ENCODE data around the gene TIGD3. TPM values are rescaled to one million over a fixed set of nuclear protein-coding genes. Genes with fewer than 3 reads are reported as not detected.

TIGD3 gene, protein sequence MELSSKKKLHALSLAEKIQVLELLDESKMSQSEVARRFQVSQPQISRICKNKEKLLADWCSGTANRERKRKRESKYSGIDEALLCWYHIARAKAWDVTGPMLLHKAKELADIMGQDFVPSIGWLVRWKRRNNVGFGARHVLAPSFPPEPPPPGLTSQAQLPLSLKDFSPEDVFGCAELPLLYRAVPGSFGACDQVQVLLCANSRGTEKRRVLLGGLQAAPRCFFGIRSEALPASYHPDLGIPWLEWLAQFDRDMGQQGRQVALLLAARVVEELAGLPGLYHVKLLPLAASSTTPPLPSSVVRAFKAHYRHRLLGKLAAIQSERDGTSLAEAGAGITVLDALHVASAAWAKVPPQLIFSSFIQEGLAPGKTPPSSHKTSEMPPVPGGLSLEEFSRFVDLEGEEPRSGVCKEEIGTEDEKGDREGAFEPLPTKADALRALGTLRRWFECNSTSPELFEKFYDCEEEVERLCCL
- total RNA-seq: under 1 TPM; 0.42 to 0.79 TPM

DNA sequence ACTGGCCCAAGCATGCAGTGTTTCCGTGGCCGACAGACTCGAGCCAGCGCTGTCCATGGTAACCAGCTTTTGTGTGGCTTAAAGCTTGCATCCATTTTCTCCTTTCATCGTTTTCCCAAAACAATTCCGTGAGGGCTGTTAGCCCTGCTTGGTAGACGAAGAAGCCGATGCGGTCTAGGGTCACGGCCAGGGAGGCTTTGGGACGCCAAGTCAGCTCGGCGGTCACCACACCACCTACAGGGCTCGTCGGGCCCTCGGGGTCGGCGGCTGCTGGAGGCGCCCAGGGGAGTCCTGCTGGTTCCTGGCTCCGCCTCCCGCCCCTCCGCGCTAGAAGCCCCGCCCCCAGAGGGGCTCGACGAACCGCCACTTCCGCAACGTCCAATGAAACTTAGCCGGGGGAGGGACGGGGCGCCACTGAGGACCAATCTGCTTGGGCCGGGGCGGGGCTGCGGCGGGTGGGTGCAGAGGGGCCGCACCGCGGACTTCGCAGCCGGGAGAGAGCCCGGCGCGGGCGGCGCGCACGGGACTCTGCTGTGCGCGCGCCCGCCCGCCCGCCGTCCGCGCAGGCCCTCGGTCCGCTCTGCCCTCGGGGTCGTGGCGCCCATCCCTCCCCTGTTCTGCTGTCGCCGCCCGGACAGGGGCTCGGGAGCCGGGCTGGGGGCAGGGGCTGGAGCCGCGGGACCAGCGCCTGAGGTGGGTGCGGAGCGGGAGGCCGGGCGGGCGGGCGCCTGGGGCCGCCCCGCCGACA lies at the start of gene TIGD3:
TSS of gene TIGD3 (plus strand) at position 487 of the 748 bp plus-strand sequence. CDS start 1,058 bp downstream, outside the sequence.
- H3K27me3 Mint-ChIP-seq: peaks cover 4% of the 10 kb centered on the region
- ChIA-PET CTCF (interaction anchor here (0.6 kb wide), 1 partner anchor 403 kb away, joined by 3 read pairs; no protein-coding TSS in a partner anchor), POLR2A (no interaction called here)
- no peaks in the 10 kb centered on the region for H3K9me3 Mint-ChIP-seq
- peak; percentile 97 for DNase-seq
- peaks cover 16% of the 10 kb centered on the region for H3K4me1 Mint-ChIP-seq
- H3K27ac Mint-ChIP-seq: peak within 1 kb of the TSS; percentile 83
- H3K4me3 Mint-ChIP-seq: peak within 1 kb of the TSS; percentile 85
- peaks cover 15% of the 10 kb centered on the region for H3K36me3 Mint-ChIP-seq (ENCODE audit: low read depth)

DNA sequence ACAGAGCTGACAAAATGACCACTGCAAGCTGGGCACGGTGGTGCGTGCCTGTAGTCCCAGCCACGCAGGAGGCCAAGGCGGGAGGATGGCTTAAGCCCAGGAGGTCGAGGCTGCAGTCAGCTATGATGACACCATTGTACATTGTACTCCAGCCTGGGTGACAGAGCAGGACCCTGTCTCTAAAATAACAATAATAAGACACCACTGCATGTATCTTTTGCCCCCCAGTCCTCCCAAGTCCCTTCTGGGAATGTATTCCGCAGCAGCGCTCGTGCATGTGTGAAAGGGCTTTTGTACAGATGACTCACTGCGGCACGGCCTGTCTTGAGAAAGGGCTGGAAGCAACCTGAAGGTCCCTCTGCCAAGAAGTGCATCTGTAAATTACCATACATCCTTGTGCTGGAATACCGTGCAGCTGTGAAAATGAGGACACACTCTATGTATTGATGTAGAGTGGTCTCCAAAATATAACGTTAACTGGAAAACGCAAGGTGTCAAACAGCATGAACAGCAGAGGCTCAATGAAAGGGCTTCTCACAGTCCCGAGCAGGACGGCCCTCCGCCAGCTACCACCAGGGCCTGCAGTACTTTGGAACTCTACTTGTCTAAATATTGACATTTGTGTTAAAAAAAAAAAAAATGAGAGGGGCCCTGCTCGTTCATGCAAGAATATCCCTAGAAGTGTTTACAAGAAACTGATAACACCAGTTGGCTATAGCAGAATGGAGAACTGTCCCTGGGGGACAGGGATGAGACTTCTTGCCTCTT lies 48.9 kb upstream of the TIGD3 start:
- Mint-ChIP-seq H3K27me3 (no peaks in the 10 kb centered on the region), H3K27ac (no peak overlapping the region), H3K4me3 (no peak overlapping the region), H3K9me3 (no peaks in the 10 kb centered on the region), H3K4me1 (no peaks in the 10 kb centered on the region), H3K36me3 (ENCODE audit: low read depth) (peaks cover 10% of the 10 kb centered on the region)
- POLR2A ChIA-PET: no interaction called here
- CTCF ChIA-PET: no interaction called here
- DNase-seq: no peak

DNA sequence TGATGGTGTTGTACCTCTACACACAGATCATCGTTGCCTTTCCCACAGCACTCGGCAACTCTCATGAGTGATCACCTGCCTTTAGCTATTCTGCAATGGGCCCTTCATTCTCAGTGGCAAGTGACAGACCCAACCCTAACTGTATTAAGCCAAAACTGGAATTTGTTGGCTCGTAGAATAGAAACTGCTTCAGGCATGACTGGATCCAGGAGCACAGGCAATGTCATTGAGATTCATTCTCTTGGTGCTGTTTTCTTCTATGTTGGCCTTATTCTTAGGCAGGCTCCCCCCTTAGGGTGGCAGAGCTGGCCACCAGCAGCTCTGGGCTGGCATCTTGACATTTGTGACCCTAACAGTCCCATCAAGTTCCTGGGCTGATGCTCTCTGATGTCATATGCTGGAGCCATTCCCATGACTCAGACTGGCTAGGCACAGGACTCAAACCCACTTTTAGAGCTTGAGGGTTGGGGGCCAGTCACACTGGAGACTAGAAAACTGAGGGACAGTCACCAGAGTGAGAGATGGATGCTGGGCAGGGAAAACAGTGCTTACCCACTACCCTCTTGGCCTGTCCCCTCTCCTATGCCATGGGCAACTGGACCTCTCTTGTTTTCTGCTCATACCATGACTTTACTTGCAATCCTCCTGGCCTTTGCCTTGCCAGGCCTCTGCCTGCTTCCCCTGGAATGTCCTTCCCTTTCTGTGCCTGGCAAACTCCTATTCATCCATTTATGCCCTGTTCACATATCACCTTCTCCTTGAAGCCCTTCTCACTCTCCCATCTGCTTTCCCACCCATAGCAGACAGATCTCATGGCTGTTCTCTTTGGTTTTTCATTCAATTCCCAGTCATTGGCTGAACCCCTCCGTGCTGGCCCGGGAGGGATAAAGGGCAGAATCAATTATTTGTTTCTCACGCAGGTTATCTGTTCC lies 47.0 kb upstream of the TIGD3 start:
- DNase-seq: no peak
- H3K27ac Mint-ChIP-seq: no peak overlapping the region
- ChIA-PET CTCF (interaction anchor here (0.6 kb wide), 1 partner anchor 32 kb away, joined by 4 read pairs; no protein-coding TSS in a partner anchor), POLR2A (no interaction called here)
- no peaks in the 10 kb centered on the region for H3K4me1 Mint-ChIP-seq
- peaks cover 8% of the 10 kb centered on the region for H3K36me3 Mint-ChIP-seq (ENCODE audit: low read depth)
- no peaks in the 10 kb centered on the region for H3K27me3 Mint-ChIP-seq
- no peaks in the 10 kb centered on the region for H3K9me3 Mint-ChIP-seq
- H3K4me3 Mint-ChIP-seq: no peak overlapping the region

DNA sequence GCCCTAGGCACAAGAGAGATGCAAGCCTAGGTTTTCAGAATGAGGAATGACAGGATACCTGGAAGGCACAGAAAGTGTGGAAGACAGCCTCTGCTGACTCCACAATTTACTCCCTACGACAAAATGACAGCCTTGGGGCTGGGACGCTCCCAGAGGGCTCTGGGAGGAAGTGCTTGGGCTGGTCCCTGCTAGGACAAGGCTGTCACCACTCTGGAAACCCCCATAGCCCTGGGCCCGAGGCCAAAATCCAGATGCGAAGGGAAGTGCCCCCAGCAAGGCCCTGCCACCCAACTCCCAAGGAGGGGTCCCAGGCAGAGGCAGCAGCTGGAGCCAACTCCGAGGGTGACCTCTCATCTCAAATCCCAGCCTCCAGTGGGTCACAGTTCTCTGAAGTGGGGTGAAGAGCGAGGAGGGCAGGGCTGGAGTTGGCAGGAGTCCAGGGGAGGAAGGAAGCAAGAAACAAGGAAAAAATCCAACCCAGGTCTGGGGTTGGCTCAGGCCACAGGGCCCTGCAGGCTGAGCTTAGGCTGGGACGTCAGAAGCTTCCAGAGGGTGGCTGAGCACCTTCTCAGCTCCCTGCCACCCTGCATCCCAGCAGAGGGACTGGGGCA lies 46.2 kb upstream of the TIGD3 start:
- CTCF ChIA-PET: interaction anchor here (0.8 kb wide), 1 partner anchor 21 kb away, joined by 3 read pairs; no protein-coding TSS in a partner anchor
- peaks cover under 1% of the 10 kb centered on the region for H3K27me3 Mint-ChIP-seq
- H3K4me1 Mint-ChIP-seq: no peaks in the 10 kb centered on the region
- POLR2A ChIA-PET: no interaction called here
- H3K9me3 Mint-ChIP-seq: no peaks in the 10 kb centered on the region
- no peak overlapping the region for H3K4me3 Mint-ChIP-seq
- peaks cover 8% of the 10 kb centered on the region for H3K36me3 Mint-ChIP-seq (ENCODE audit: low read depth)
- DNase-seq: no peak
- no peak overlapping the region for H3K27ac Mint-ChIP-seq

DNA sequence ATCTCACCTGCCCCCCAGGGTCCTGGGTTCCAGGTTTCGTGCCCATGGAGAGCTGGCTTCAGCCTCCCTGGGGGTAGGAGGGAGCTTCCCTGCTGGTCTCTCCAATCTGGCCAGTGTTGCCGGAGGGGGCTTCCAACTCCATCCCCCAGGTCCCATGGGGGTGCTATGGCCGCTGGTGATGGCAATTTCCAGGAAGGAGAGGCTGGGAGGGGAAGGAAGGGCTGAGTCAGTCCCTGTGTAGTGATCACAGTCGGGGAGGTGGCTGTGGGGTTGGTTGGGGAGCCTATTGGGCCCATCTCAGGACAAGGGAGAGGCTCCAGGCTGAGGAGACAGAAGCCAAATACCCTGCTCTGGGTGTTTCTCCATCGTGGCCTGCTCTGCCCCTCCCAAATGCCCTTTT lies 45.5 kb upstream of the TIGD3 start:
- ChIA-PET POLR2A (no interaction called here), CTCF (interaction anchor here (0.8 to 1.0 kb wide), 2 partner anchors 18 to 20 kb away, joined by 3 read pairs; no protein-coding TSS in a partner anchor)
- no peak overlapping the region for H3K4me3 Mint-ChIP-seq
- H3K9me3 Mint-ChIP-seq: no peaks in the 10 kb centered on the region
- no peak for DNase-seq
- H3K36me3 Mint-ChIP-seq (ENCODE audit: low read depth): peaks cover 7% of the 10 kb centered on the region
- no peaks in the 10 kb centered on the region for H3K4me1 Mint-ChIP-seq
- H3K27ac Mint-ChIP-seq: no peak overlapping the region
- peaks cover 6% of the 10 kb centered on the region for H3K27me3 Mint-ChIP-seq

DNA sequence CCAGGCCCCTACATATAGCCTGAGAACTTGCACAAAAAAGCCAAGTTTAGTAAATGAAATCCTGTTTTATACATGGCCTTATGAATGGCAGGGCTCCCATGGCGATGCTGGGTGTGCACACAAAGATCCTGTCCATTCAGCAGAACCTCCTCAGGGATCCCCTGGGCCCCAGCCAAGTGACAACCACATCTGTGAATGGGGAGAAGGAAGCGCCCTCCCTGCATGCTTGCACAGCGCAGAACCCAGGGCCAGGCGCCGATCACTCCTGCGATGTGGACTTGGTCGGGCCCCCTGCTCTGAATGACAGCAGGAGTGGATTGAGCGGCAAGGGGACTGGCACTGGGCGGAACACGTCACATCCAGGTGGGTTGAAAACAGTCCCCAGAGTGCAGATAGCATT lies 44.3 kb upstream of the TIGD3 start:
- CTCF ChIA-PET: interaction anchor here (0.6 to 1.9 kb wide), 4 partner anchors 9 to 30 kb away, joined by 3 to 9 read pairs (median 4); no protein-coding TSS in a partner anchor

DNA sequence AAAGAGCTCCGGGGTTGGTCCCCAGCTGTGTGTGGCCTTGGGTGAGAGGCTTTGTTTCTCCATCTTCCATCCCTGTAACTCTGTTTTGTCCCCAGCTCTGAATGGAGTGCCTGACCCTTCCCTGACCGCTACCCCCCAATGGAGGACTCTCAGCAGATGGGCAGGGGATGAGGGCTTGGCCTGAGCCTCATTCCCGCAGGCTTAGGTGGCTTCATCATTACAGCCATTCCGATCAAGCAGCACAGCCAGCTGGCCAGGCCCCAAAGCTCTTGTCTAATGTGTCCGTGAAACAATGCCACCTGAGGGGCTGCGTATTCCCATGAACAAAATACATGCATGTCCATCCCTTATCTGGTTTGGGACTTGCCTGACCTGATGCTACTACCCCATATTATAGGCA lies 43.8 kb upstream of the TIGD3 start:
- H3K9me3 Mint-ChIP-seq: no peaks in the 10 kb centered on the region
- H3K4me3 Mint-ChIP-seq: no peak overlapping the region
- no peak for DNase-seq
- no peak overlapping the region for H3K27ac Mint-ChIP-seq
- H3K36me3 Mint-ChIP-seq (ENCODE audit: low read depth): no peaks in the 10 kb centered on the region
- peaks cover 1% of the 10 kb centered on the region for H3K4me1 Mint-ChIP-seq
- ChIA-PET POLR2A (no interaction called here), CTCF (interaction anchor here (0.6 to 7.0 kb wide), 6 partner anchors 9 to 231 kb away, joined by 3 to 45 read pairs (median 4); no protein-coding TSS in a partner anchor)
- H3K27me3 Mint-ChIP-seq: peaks cover 6% of the 10 kb centered on the region

More for the DNA sequence above, 44.3 kb upstream of the TIGD3 start:
- no peaks in the 10 kb centered on the region for H3K36me3 Mint-ChIP-seq (ENCODE audit: low read depth)
- no peak for DNase-seq
- H3K4me1 Mint-ChIP-seq: no peaks in the 10 kb centered on the region
- H3K9me3 Mint-ChIP-seq: no peaks in the 10 kb centered on the region
- no peak overlapping the region for H3K4me3 Mint-ChIP-seq
- POLR2A ChIA-PET: no interaction called here
- H3K27me3 Mint-ChIP-seq: peaks cover 6% of the 10 kb centered on the region
- H3K27ac Mint-ChIP-seq: no peak overlapping the region

DNA sequence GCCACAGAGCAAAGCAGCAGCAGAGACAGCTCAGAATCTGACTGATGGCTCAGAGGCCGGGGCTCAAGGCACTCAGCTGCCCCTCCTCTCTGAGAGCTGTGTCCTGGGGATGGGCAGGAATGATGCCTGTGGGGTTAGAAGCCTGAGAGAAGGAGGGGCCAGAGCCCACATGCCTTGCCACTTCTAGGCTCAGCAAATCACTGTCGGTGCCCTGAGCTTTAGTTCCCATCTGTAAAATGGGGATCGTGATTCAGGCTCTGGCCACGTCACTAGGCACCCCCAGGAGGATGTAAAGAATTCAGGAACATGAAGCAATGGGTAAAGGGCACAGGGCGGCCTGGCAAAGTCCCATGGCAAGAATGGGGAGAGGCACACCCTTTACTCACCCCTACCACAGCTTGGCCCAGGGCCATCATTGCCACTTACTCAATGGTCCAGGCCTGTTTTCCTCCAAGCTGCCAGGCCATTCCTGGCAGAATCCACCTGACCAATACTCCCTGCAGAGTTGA lies 43.3 kb upstream of the TIGD3 start:
- Mint-ChIP-seq H3K27ac (no peak overlapping the region), H3K9me3 (no peaks in the 10 kb centered on the region), H3K4me3 (no peak overlapping the region), H3K27me3 (peaks cover 6% of the 10 kb centered on the region), H3K4me1 (peaks cover 5% of the 10 kb centered on the region), H3K36me3 (ENCODE audit: low read depth) (no peaks in the 10 kb centered on the region)
- CTCF ChIA-PET: interaction anchor here (0.6 to 7.0 kb wide), 6 partner anchors 8 to 232 kb away, joined by 3 to 45 read pairs (median 4); no protein-coding TSS in a partner anchor
- DNase-seq: no peak
- POLR2A ChIA-PET: no interaction called here

DNA sequence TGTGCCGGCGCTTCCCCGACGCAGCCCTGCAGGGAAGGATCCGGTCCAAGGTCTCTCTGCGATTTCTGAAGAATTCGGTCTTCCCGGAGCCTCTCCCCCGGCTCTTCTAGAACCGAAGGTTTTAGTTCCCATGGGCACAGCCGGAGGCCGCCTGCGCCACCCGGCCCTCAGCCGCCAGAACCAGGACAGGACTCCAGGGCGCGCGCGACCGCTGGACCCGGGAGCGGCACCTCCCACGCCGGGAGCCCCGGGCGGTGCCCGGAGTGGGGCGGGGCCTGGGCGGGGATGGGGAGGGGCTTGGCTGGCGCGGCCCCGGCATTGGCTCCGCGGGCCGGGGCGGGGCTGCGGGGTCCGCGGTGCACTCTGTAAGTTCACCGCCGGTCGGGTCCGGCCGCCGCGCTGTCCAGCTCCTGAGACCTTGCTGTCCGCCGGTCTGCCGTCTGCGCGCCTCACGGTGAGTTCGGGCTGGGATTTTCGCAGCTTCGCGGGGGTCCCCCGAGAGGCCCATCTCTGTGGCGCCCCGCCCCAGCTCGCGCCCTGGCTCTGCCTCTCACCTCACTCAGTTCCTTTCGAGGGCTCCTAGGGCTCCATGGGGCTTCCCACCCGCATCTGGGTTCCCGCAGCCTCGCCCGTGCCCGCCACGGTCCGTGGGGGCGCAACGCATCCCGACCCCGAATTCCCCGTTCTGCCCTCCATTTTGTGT lies 39.9 kb upstream of the TIGD3 start, which contains the start of gene CDC42EP2:
TSS of gene CDC42EP2 (plus strand) at position 366 of the 703 bp plus-strand sequence. CDS start 6,033 bp downstream, outside the sequence.
- peaks cover 5% of the 10 kb centered on the region for H3K4me1 Mint-ChIP-seq
- ChIA-PET POLR2A (interaction anchor here (0.6 to 1.5 kb wide), 3 partner anchors 18 to 274 kb away, joined by 3 to 4 read pairs (median 4); partner anchors contain the start of genes POLA2 and SAC3D1), CTCF (interaction anchor here (0.7 to 7.0 kb wide), 26 partner anchors 10 to 471 kb away, joined by 3 to 45 read pairs (median 4); partner anchors contain the start of genes ARL2, DPF2 and POLA2)
- peak; percentile 73 for DNase-seq
- peak within 1 kb of the TSS; percentile 31 for H3K27ac Mint-ChIP-seq
- H3K27me3 Mint-ChIP-seq: peaks cover 6% of the 10 kb centered on the region
- H3K9me3 Mint-ChIP-seq: no peaks in the 10 kb centered on the region
- no peaks in the 10 kb centered on the region for H3K36me3 Mint-ChIP-seq (ENCODE audit: low read depth)
- H3K4me3 Mint-ChIP-seq: peak within 1 kb of the TSS; percentile 70

DNA sequence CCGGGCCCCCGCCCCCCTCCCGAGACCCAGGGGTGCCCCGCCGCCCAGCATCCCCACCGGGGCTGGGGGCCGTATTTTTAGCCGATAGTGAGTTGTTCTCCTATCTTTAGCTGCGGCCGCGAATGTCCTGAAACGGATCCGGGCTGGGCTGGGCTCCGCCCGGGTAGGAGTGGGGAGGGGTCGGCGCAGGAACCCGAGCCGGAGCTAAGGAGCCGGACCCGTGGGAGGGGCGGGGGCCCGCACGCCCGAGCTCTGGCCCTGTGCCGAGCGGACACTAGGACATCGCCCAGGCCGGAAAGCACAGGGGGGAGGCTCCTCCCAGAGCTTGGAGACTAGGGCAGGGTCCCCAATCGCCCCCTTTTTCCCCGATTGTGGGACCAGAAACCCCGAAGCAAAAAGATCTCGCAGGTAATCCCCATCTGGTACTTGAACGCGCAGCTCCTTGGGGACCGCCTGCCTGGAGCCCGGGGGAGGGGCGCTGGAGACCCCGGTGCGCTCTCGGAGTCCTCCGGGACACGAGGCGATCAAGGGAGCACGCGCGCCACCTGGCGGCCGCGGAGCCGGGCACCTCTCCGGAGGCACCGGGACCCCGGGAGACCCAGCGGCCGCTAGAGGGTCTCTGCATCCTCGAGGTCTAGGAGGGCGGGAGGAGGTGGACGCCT lies 39.2 kb upstream of the TIGD3 start:
- Mint-ChIP-seq H3K27ac (no peak overlapping the region), H3K27me3 (peaks cover 6% of the 10 kb centered on the region), H3K4me1 (peaks cover 5% of the 10 kb centered on the region), H3K4me3 (peak overlapping the region; percentile 70), H3K36me3 (ENCODE audit: low read depth) (no peaks in the 10 kb centered on the region), H3K9me3 (no peaks in the 10 kb centered on the region)
- DNase-seq: peak; percentile 80
- CTCF ChIA-PET: interaction anchor here (0.6 to 7.0 kb wide), 29 partner anchors 10 to 1002 kb away, joined by 3 to 45 read pairs (median 4); partner anchors contain the start of genes DPF2, FAU, MRPL49 and POLA2
- POLR2A ChIA-PET: interaction anchor here (1.1 to 1.5 kb wide), 2 partner anchors 54 to 274 kb away, joined by 3 to 4 read pairs; partner anchors contain the start of genes POLA2 and SAC3D1
